GM12878 (cell line): ENCODE data around the gene PDE6D. TPM values are rescaled to one million over a fixed set of nuclear protein-coding genes. Genes with fewer than 3 reads are reported as not detected.

ENCODE experiments used
- ATAC-seq: fragments of 200-7000 bp; cut with Tn5 transposase; 3 replicates; pipeline ENCODE4 v1.9.1; 2020; ENCODE audit warnings: mild to moderate bottlenecking, moderate library complexity
- BruUV-seq: library from RNA; stranded (reverse); fragments of 400-500 nt; replicated peaks from 2 replicates; lab custom pipeline; 2021; lab: Mats Ljungman, UMichigan
- CTCF ChIA-PET: fragments of 300-600 bp; sonication (Branson Sonifier 250); formaldehyde crosslinking; extraction: SDS; loops from one replicate; lab custom pipeline; 2021; ENCODE audit warnings: inconsistent platforms; lab: Yijun Ruan, JAX
- POLR2A ChIA-PET: fragments of 350-600 bp; formaldehyde crosslinking; extraction: SDS; loops from one replicate; lab custom pipeline; 2021; ENCODE audit warnings: inconsistent platforms; lab: Charles Lee
- RAD21 ChIA-PET: fragments of 300-600 bp; sonication (Branson Sonifier 250); formaldehyde crosslinking; loops from one replicate; lab custom pipeline; 2023; ENCODE audit warnings: antibody characterized with exemption; ENCODE audit not compliant: unreplicated experiment; lab: Charles Lee
- SMC1A ChIA-PET: fragments of 300-600 bp; sonication (Branson Sonifier 250); formaldehyde crosslinking; loops from one replicate; lab custom pipeline; 2023; ENCODE audit not compliant: unreplicated experiment, uncharacterized antibody; lab: Charles Lee
- DNase-seq: peaks from one replicate; pipeline ENCODE4 v3.0.0-alpha.2; 2011; ENCODE audit warnings: low read depth, low spot score
- FAIRE-seq: peaks from 3 replicates; lab custom pipeline; 2011; peaks lifted over from hg19 to GRCh38; lab: Jason Lieb, UNC
- H2AFZ ChIP-seq: 2 replicates; pipeline ENCODE4 v1.6.0; 2011; ENCODE audit warnings: low read depth, low read length, control low read depth; ENCODE audit not compliant: control insufficient read depth
- H3K27ac ChIP-seq: 2 replicates; pipeline ENCODE4 v1.5.1; 2011; ENCODE audit warnings: control low read depth; ENCODE audit not compliant: control insufficient read depth, insufficient read depth
- H3K27me3 ChIP-seq, 2 experiments: replicated peaks in 1 of 2; 2 replicates each; pipeline versions ENCODE4 v1.6.0 to v1.6.1; 2011; ENCODE audit warnings: low read length in 1 of 2; ENCODE audit not compliant: control insufficient read depth in 2 of 2, insufficient read depth in 2 of 2
- H3K36me3 ChIP-seq, 2 experiments: 2 replicates each; pipeline ENCODE4 v1.5.1; 2011; ENCODE audit warnings: low read length in 1 of 2; ENCODE audit not compliant: control insufficient read depth in 2 of 2, insufficient read depth in 2 of 2
- H3K4me1 ChIP-seq: 2 replicates; pipeline ENCODE4 v1.6.1; 2011; ENCODE audit warnings: mild to moderate bottlenecking, low read length, moderate library complexity, mixed read lengths; ENCODE audit not compliant: control insufficient read depth, insufficient read depth
- H3K4me2 ChIP-seq: 2 replicates; pipeline ENCODE4 v1.6.0; 2011; ENCODE audit warnings: control low read depth; ENCODE audit not compliant: control insufficient read depth, insufficient read depth
- H3K4me3 ChIP-seq: fragments of 200-600 bp; sonication (generic); 2 replicates; pipeline ENCODE4 v1.5.1; 2016
- H3K79me2 ChIP-seq: 2 replicates; pipeline ENCODE4 v1.6.0; 2011; ENCODE audit warnings: low read length; ENCODE audit not compliant: control insufficient read depth, insufficient read depth
- H3K9ac ChIP-seq: 2 replicates; pipeline ENCODE4 v1.8.0; 2011; ENCODE audit warnings: low read length, control low read depth, mixed read lengths; ENCODE audit not compliant: control insufficient read depth, insufficient read depth
- H3K9me3 ChIP-seq: replicated peaks from 3 replicates; pipeline ENCODE4 v1.5.1; 2011; ENCODE audit warnings: mild to moderate bottlenecking, low read length; ENCODE audit not compliant: control insufficient read depth, insufficient read depth
- H4K20me1 ChIP-seq: 2 replicates; pipeline ENCODE4 v1.6.0; 2011; ENCODE audit not compliant: control insufficient read depth, insufficient read depth
- EED ChIP-seq: sonication (generic); IDR thresholded peaks from 2 replicates; pipeline ENCODE4 v1.6.1; 2016; ENCODE audit warnings: antibody characterized with exemption, low read depth
- IKZF2 ChIP-seq, 2 experiments: fragments of 450-650 bp; IDR thresholded peaks; 2 replicates each; pipeline ENCODE4 v1.6.1; 2017; ENCODE audit warnings: mild to moderate bottlenecking in 2 of 2, moderate library complexity in 2 of 2
- MYC ChIP-seq: IDR thresholded peaks from 2 replicates; pipeline ENCODE4 v1.6.1; 2011; ENCODE audit warnings: mild to moderate bottlenecking, low read length, moderate library complexity, inconsistent platforms; ENCODE audit not compliant: insufficient read depth, insufficient replicate concordance, insufficient read length, severe bottlenecking
- NFYA ChIP-seq: IDR thresholded peaks from 2 replicates; pipeline ENCODE4 v1.6.1; 2011; ENCODE audit warnings: low read depth, mild to moderate bottlenecking, low read length, improper control_type of control experiment, borderline replicate concordance
- WGBS: methylation state at CpG from one replicate; pipeline ENCODE4 v1.1.6; 2016; ENCODE audit warnings: low lambda C conversion rate; ENCODE audit not compliant: insufficient replicate concordance, insufficient coverage; ENCODE audit errors: missing lambda C conversion rate; 5-methylcytosine and 5-hydroxymethylcytosine counted together
- in situ Hi-C: fragments of 300-500 bp; cut with MboI; formaldehyde crosslinking; loops from 9 replicates; pipeline ENCODE4 v1.14.3; 2018; ENCODE audit warnings: mixed read lengths
- intact Hi-C: fragments of 100-400 bp; cut with micrococcal nuclease; formaldehyde crosslinking; loops from one replicate; pipeline ENCODE4 v1.14.2; 2022; ENCODE audit not compliant: unreplicated experiment
- polyA plus RNA-seq, 11 experiments: library from polyadenylated mRNA; depleted of rRNA in 4 of 11; unstranded in 6 of 11; stranded (reverse) in 5 of 11; fragments of >200 nt; fragmentation: Nextera tagmentation in 4 of 11; fragmentation: Illumina TruSeq in 1 of 11; extraction: Ambion mirVana in 4 of 11; extraction: Trizol in 1 of 11; gene quantifications; 1 replicate in 1 of 11; 2 replicates in 10 of 11; pipeline versions ENCODE4 v1.2.1 to v1.2.3, GENCODE V29; 2011 to 2016; ENCODE audit warnings: inconsistent platforms in 2 of 11, missing spikeins in 2 of 11, low read depth in 1 of 11
- total RNA-seq, 4 experiments: library from RNA; depleted of rRNA in 3 of 4; stranded (reverse); fragments of >200 nt in 3 of 4; fragmentation: Illumina TruSeq in 1 of 4; extraction: Trizol in 1 of 4; gene quantifications; 2 replicates each; pipeline versions ENCODE4 v1.2.1 to v1.2.3, GENCODE V29; 2013 to 2021
- TF ChIP-seq, protein P1 (sequence below): fragments of 450-650 bp; formaldehyde crosslinking; IDR thresholded peaks from 2 replicates; pipeline ENCODE4 v1.4.0; 2020; ENCODE audit warnings: mild to moderate bottlenecking, moderate library complexity
- TF ChIP-seq, protein P2 (sequence below): IDR thresholded peaks from 2 replicates; pipeline ENCODE4 v1.6.1; 2012; ENCODE audit warnings: improper control_type of control experiment, low read depth, low read length; ENCODE audit not compliant: insufficient replicate concordance
- TF ChIP-seq, protein P3 (sequence below): fragments of 450-650 bp; IDR thresholded peaks from 2 replicates; pipeline ENCODE4 v1.6.1; 2014; ENCODE audit warnings: mild to moderate bottlenecking

PDE6D gene
- total and polyA plus RNA-seq, 10 of the 15 experiments (the other 5 are each of a cell fraction or from before 2014, with no cell fraction given) = 8.2 to 69.4 (median 56.2) TPM

DNA sequence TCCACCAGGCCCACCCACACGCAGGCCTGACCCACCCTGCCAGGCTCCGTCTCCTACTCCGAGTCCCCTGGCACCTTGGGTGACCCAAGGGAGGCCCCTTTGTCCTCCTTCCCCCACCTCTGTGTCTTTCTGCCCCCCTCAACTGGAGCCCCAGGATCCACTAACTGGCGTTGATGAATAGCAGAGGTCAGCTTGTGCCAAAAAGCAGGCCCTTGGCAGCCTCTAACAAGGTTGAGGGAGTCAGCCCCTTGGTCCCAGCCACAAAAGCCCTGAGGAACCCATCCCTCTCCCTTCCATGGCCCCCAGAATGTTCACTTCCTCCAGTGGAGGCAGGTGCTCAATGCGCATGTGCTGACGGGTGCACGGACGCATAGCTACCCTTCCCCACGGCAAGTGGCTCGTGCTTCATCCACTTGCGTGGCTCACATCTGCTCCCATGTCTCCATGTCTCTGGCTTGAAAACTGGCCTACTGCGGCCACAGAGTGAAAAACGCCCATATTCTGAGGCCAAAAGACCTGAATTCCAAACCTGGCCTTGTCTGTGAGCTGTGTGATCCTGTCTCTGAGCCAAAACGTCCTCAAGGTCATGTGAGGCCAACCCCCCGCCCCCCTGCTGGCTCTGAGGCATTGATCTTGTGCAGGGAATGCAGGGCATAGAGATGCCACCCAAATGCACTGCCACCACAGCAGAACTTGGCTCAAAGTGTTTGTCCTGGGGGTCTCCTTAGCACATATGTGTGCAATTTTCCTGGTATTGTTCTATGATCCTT, 91.8 kb downstream of the PDE6D start:
- Histone ChIP-seq H3K4me1 (peaks cover 4% of the 10 kb centered on the region), H3K36me3 (no peaks in the 10 kb centered on the region), H3K4me3 (no peak overlapping the region), H3K79me2 (no peaks in the 10 kb centered on the region), H4K20me1 (no peaks in the 10 kb centered on the region), H3K9me3 (no peaks in the 10 kb centered on the region), H3K27me3 (no peaks in the 10 kb centered on the region), H3K9ac (no peak overlapping the region), H3K4me2 (no peak overlapping the region), H3K27ac (no peak overlapping the region), H2AFZ (no peak overlapping the region)
- ChIA-PET POLR2A (interaction anchor here (1.4 kb wide), 1 partner anchor 17 kb away, joined by 4 read pairs; no protein-coding TSS in a partner anchor), SMC1A (interaction anchor here (0.6 to 0.8 kb wide), 2 partner anchors 32 to 36 kb away, joined by 3 read pairs; no protein-coding TSS in a partner anchor), RAD21 (interaction anchor here (24.6 kb wide), 1 partner anchor 27 kb away, joined by 463 read pairs; no protein-coding TSS in a partner anchor), CTCF (interaction anchor here (1.4 to 22.2 kb wide), 4 partner anchors 12 to 27 kb away, joined by 8 to 811 read pairs (median 24); no protein-coding TSS in a partner anchor)
- DNase-seq (no peak), FAIRE-seq (no peak), ATAC-seq (no peak)
- no TSS peak for BruUV-seq
- intact Hi-C loops = no loop called here
- TF ChIP-seq MYC = no peak
- TF ChIP-seq IKZF2 (IDR thresholded peaks at IDR 0.05) = no peak
- TF ChIP-seq, protein P1, sequence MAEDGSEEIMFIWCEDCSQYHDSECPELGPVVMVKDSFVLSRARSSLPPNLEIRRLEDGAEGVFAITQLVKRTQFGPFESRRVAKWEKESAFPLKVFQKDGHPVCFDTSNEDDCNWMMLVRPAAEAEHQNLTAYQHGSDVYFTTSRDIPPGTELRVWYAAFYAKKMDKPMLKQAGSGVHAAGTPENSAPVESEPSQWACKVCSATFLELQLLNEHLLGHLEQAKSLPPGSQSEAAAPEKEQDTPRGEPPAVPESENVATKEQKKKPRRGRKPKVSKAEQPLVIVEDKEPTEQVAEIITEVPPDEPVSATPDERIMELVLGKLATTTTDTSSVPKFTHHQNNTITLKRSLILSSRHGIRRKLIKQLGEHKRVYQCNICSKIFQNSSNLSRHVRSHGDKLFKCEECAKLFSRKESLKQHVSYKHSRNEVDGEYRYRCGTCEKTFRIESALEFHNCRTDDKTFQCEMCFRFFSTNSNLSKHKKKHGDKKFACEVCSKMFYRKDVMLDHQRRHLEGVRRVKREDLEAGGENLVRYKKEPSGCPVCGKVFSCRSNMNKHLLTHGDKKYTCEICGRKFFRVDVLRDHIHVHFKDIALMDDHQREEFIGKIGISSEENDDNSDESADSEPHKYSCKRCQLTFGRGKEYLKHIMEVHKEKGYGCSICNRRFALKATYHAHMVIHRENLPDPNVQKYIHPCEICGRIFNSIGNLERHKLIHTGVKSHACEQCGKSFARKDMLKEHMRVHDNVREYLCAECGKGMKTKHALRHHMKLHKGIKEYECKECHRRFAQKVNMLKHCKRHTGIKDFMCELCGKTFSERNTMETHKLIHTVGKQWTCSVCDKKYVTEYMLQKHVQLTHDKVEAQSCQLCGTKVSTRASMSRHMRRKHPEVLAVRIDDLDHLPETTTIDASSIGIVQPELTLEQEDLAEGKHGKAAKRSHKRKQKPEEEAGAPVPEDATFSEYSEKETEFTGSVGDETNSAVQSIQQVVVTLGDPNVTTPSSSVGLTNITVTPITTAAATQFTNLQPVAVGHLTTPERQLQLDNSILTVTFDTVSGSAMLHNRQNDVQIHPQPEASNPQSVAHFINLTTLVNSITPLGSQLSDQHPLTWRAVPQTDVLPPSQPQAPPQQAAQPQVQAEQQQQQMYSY = no peak
- no peak for TF ChIP-seq EED
- no peak for TF ChIP-seq NFYA
- TF ChIP-seq, protein P2, sequence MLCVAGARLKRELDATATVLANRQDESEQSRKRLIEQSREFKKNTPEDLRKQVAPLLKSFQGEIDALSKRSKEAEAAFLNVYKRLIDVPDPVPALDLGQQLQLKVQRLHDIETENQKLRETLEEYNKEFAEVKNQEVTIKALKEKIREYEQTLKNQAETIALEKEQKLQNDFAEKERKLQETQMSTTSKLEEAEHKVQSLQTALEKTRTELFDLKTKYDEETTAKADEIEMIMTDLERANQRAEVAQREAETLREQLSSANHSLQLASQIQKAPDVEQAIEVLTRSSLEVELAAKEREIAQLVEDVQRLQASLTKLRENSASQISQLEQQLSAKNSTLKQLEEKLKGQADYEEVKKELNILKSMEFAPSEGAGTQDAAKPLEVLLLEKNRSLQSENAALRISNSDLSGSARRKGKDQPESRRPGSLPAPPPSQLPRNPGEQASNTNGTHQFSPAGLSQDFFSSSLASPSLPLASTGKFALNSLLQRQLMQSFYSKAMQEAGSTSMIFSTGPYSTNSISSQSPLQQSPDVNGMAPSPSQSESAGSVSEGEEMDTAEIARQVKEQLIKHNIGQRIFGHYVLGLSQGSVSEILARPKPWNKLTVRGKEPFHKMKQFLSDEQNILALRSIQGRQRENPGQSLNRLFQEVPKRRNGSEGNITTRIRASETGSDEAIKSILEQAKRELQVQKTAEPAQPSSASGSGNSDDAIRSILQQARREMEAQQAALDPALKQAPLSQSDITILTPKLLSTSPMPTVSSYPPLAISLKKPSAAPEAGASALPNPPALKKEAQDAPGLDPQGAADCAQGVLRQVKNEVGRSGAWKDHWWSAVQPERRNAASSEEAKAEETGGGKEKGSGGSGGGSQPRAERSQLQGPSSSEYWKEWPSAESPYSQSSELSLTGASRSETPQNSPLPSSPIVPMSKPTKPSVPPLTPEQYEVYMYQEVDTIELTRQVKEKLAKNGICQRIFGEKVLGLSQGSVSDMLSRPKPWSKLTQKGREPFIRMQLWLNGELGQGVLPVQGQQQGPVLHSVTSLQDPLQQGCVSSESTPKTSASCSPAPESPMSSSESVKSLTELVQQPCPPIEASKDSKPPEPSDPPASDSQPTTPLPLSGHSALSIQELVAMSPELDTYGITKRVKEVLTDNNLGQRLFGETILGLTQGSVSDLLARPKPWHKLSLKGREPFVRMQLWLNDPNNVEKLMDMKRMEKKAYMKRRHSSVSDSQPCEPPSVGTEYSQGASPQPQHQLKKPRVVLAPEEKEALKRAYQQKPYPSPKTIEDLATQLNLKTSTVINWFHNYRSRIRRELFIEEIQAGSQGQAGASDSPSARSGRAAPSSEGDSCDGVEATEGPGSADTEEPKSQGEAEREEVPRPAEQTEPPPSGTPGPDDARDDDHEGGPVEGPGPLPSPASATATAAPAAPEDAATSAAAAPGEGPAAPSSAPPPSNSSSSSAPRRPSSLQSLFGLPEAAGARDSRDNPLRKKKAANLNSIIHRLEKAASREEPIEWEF = no peak
- TF ChIP-seq, protein P3, sequence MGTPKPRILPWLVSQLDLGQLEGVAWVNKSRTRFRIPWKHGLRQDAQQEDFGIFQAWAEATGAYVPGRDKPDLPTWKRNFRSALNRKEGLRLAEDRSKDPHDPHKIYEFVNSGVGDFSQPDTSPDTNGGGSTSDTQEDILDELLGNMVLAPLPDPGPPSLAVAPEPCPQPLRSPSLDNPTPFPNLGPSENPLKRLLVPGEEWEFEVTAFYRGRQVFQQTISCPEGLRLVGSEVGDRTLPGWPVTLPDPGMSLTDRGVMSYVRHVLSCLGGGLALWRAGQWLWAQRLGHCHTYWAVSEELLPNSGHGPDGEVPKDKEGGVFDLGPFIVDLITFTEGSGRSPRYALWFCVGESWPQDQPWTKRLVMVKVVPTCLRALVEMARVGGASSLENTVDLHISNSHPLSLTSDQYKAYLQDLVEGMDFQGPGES = no peak
- in situ Hi-C loops = no loop called here
- WGBS = 77% methylated on average over 15 of the region's 15 CpGs
